Mesothelial cell of epicardium (in vitro differentiated cells): ENCODE results near the gene GRIA4. TPM values are rescaled to one million over a fixed set of nuclear protein-coding genes. Genes with fewer than 3 reads are reported as not detected.

Source experiments
- DNase-seq, 2 experiments: peaks; one replicate each; pipeline ENCODE4 v3.0.0; 2021; ENCODE audit warnings: low spot score in 2 of 2; ENCODE audit not compliant: unreplicated experiment in 2 of 2
- H3K27ac Mint-ChIP-seq: 2 replicates; pipeline ENCODE4 v1.8.0; 2021; ENCODE audit warnings: mixed read lengths
- H3K27me3 Mint-ChIP-seq: 2 replicates; pipeline ENCODE4 v1.8.0; 2021; ENCODE audit warnings: low read depth, mixed read lengths
- H3K36me3 Mint-ChIP-seq: 2 replicates; pipeline ENCODE4 v1.8.0; 2021; ENCODE audit warnings: mixed read lengths
- H3K4me1 Mint-ChIP-seq: 2 replicates; pipeline ENCODE4 v1.8.0; 2021; ENCODE audit warnings: mixed read lengths
- H3K4me3 Mint-ChIP-seq: 2 replicates; pipeline ENCODE4 v1.8.0; 2021; ENCODE audit warnings: mild to moderate bottlenecking, moderate library complexity, mixed read lengths
- H3K9me3 Mint-ChIP-seq: 2 replicates; pipeline ENCODE4 v1.8.0; 2021; ENCODE audit warnings: mixed read lengths
- CTCF ChIP-seq: fragments of 200-600 bp; sonication (generic); IDR thresholded peaks from one replicate; pipeline ENCODE4 v1.5.0; 2021; ENCODE audit warnings: antibody characterized with exemption; ENCODE audit not compliant: unreplicated experiment
- total RNA-seq: library from RNA; stranded (reverse); gene quantifications from 3 replicates; pipeline ENCODE4 v1.2.1, GENCODE V29; 2021

The GRIA4 gene
- total RNA-seq, 1 donor from 2014 or later, result 156 TPM

- H3K36me3 Mint-ChIP-seq, result no peaks in the 10 kb centered on the region
- no peaks in the 10 kb centered on the region for H3K9me3 Mint-ChIP-seq
- no peak for TF ChIP-seq CTCF
- H3K4me3 Mint-ChIP-seq, result no peak overlapping the region
- no peak for DNase-seq
- peak overlapping the region; percentile 6 for H3K27ac Mint-ChIP-seq
- H3K4me1 Mint-ChIP-seq, result no peaks in the 10 kb centered on the region
- H3K27me3 Mint-ChIP-seq, result no peaks in the 10 kb centered on the region
Observed at GRCh38 chr11:105968021-105968697, 358.3 kb downstream of the GRIA4 start.

- H3K27ac Mint-ChIP-seq, result no peak overlapping the region
- no peaks in the 10 kb centered on the region for H3K9me3 Mint-ChIP-seq
- DNase-seq, result no peak
- no peaks in the 10 kb centered on the region for H3K27me3 Mint-ChIP-seq
- H3K4me1 Mint-ChIP-seq, result no peaks in the 10 kb centered on the region
- no peak for TF ChIP-seq CTCF
- no peak overlapping the region for H3K4me3 Mint-ChIP-seq
- H3K36me3 Mint-ChIP-seq, result no peaks in the 10 kb centered on the region
Observed at GRCh38 chr11:105969756-105970155, 359.9 kb downstream of the GRIA4 start.

GRCh38 chr11:105975128-105975527, 365.3 kb downstream of the GRIA4 start:
- no peak for TF ChIP-seq CTCF
- Mint-ChIP-seq H3K4me3 (no peak overlapping the region), H3K36me3 (peaks cover 12% of the 10 kb centered on the region), H3K27ac (no peak overlapping the region), H3K27me3 (no peaks in the 10 kb centered on the region), H3K4me1 (no peaks in the 10 kb centered on the region), H3K9me3 (no peaks in the 10 kb centered on the region)
- no peak for DNase-seq

- DNase-seq, result no peak
- TF ChIP-seq CTCF, result no peak
- H3K4me3 Mint-ChIP-seq, result no peak overlapping the region
- no peaks in the 10 kb centered on the region for H3K4me1 Mint-ChIP-seq
- H3K36me3 Mint-ChIP-seq, result peaks cover 22% of the 10 kb centered on the region
- no peaks in the 10 kb centered on the region for H3K9me3 Mint-ChIP-seq
- no peak overlapping the region for H3K27ac Mint-ChIP-seq
- no peaks in the 10 kb centered on the region for H3K27me3 Mint-ChIP-seq
Observed at GRCh38 chr11:105979997-105980703, 370.3 kb downstream of the GRIA4 start.

GRCh38 chr11:105986554-105986953, 376.7 kb downstream of the GRIA4 start:
- Mint-ChIP-seq H3K27me3 (no peaks in the 10 kb centered on the region), H3K36me3 (peaks cover 3% of the 10 kb centered on the region), H3K4me3 (no peak overlapping the region), H3K9me3 (no peaks in the 10 kb centered on the region), H3K27ac (no peak overlapping the region), H3K4me1 (peaks cover 3% of the 10 kb centered on the region)
- no peak for TF ChIP-seq CTCF
- DNase-seq, result no peak
